ENCODE data around the gene CXCL5.

DNA sequence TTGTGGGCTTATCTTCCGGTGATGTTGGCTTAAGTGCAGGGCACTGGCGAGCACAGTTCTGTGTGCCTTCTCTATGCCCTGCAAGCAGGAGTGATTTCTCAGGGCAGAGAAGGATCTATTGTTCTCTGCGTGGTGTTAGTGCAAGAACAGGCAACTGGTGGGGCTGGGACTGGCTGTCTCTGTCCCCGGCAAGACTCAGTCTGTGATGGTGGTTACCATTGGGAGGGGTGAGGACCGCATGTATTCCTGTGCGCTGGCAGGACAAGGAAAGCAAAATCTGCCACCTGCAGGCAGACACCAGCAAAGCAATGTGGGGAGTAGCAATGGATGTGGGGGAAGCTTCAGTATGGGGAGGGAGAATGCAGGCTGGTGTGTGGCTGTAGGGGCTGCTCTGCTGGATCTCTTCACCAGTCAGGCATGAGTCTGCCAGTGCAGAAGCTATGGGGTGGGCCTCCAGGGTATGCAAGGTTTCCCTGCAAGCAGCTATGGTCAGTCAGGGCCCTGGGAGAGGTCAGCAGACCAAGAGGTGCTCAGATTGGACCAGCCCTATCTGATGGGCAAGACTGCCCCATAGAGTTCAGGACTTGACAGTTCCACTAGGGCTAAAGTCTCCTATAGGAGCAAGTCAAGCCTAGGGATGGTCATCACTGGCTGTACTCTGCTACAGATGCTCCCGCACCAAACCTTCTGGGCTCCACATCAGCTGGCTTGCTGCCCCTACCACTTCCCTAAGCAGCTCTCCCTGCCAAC lies 33.4 kb downstream of the CXCL5 start:
- TF ChIP-seq, protein P1, sequence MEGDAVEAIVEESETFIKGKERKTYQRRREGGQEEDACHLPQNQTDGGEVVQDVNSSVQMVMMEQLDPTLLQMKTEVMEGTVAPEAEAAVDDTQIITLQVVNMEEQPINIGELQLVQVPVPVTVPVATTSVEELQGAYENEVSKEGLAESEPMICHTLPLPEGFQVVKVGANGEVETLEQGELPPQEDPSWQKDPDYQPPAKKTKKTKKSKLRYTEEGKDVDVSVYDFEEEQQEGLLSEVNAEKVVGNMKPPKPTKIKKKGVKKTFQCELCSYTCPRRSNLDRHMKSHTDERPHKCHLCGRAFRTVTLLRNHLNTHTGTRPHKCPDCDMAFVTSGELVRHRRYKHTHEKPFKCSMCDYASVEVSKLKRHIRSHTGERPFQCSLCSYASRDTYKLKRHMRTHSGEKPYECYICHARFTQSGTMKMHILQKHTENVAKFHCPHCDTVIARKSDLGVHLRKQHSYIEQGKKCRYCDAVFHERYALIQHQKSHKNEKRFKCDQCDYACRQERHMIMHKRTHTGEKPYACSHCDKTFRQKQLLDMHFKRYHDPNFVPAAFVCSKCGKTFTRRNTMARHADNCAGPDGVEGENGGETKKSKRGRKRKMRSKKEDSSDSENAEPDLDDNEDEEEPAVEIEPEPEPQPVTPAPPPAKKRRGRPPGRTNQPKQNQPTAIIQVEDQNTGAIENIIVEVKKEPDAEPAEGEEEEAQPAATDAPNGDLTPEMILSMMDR (IDR thresholded peaks at IDR 0.05) = peak; percentile 32; the same call in 1 of the 2 replicates
- TF ChIP-seq RAD21 (IDR thresholded peaks at IDR 0.05; ENCODE audit: low read length) = no peak

Measured in SK-N-SH (cell line).